ENCODE data around the gene FARS2.

GRCh38 chr6:5231289-5231688, 30.0 kb upstream of the FARS2 start:
- TF ChIP-seq EP300 (IDR thresholded peaks at IDR 0.05), result no peak
- no peak for TF ChIP-seq POLR2A (IDR thresholded peaks at IDR 0.05)
